ENCODE measurements around the gene GRM7.
A peak's percentile ranks its signal among the peaks of the same experiment; 100 is the strongest.
"Not testable (repeated sequence)": the region's sequence is repeated elsewhere in the genome, so short reads cannot be mapped to it uniquely, and the experiment has no call there.

GRM7 gene

DNA sequence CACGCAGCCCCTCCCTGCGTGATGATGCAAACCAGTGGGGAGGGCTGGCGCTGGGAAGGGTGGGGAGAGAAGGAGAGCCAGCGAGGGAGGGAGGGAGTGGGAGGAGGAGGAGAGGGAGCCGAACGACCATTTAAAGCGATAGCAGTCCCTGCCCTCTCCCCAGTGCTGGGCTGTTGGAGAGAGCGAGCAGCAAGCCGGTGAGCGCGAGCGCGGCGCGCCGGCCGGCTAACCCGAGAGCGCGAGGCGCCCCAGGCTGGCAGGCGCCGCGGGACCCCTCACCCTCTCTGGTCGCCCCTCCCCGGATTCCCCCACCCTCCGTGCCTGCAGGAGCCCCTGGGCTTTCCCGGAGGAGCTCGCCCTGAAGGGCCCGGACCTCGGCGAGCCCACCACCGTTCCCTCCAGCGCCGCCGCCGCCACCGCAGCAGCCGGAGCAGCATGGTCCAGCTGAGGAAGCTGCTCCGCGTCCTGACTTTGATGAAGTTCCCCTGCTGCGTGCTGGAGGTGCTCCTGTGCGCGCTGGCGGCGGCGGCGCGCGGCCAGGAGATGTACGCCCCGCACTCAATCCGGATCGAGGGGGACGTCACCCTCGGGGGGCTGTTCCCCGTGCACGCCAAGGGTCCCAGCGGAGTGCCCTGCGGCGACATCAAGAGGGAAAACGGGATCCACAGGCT, at the start of gene GRM7:
TSS of gene GRM7 (plus strand) at position 162 of the 671 bp plus-strand sequence.
- no peak for DNase-seq

GRCh38 chr3:6821411-6821810, 39.5 kb upstream of the GRM7 start:
- DNase-seq, result no peak

DNA sequence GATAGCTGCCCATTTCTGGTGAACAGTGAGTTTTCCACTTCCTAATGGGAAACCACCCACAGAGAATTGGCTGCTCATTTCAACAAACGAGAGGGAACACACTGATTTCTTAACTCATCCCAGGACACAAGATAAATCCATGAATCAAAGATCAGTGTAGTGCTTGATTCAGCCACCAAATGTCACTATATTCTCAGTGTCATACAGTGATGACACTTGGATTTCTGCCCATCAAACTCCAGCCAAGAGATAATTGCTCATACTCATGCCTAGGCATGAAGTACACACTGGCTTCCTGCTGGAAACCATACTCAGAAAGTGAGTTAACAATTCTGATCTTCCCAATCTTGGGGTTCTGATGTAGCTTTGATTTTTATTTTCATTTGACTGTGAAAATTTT, 35.4 kb upstream of the GRM7 start:
- peak; percentile 71 for DNase-seq

GRCh38 chr3:6827453-6827852, 33.5 kb upstream of the GRM7 start:
- no peak for DNase-seq

- DNase-seq, result no peak
Observed at GRCh38 chr3:6844723-6845122, 16.2 kb upstream of the GRM7 start.

GRCh38 chr3:6854184-6854583, 6.7 kb upstream of the GRM7 start:
- DNase-seq, result no peak

DNA sequence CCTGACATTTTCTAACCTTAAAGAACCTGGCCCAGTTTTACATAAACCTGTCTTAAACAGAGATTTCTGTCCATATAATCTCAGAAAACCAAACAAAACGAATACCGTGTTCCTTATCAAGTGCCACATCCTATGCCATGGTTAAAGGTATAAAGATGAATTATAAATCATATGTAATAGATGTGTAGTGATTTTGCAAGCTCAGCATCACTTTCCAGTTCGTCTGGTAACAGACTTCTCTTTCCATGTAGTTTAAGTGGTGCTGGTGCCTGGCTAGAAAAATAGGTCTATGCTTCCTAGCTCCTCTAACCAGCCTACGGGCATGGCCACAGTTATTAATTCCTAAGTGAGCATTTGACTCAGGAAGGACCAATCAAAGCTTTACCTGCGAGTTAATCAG, 3.4 kb upstream of the GRM7 start:
- DNase-seq, result no peak

DNA sequence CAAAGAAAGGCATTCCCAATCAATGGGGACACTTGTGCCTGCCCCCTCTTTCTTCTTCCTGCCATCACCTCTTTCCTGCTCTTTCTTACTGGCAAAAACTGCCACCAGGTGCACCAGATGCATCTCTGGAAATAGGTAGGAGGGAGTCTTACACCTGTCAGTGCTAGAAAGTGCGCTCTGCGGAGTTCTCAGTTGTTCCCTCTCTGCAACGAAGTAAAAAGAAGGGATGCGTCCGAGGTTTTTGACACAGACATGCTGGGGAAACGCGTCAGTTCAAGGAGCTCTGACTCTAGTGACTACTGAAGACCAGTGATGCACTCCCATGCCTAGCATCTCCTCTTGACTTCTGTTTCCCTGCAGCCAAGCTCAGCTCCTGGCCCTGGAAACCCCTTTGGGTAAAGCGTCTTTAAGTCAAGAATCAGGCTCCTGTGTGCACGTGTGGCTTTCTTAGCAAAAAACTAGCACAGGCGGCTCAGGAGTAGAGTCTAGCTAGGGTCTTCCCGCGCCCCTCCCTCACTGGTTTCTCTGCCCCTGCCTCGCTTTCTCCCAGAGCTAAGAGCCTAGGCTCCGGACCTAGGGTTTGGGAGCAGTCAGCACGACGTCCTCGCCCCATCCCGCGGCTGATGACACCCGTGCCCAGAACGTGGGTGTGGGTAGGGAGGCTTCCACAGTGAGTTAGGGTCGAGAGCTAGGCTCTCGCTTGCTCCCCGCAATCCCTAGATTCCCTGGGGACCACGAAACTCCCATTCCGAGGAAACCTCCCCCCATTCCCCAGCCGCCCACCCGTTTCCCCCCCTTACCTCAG, 564 bp upstream of the GRM7 start:
- DNase-seq, result no peak

DNA sequence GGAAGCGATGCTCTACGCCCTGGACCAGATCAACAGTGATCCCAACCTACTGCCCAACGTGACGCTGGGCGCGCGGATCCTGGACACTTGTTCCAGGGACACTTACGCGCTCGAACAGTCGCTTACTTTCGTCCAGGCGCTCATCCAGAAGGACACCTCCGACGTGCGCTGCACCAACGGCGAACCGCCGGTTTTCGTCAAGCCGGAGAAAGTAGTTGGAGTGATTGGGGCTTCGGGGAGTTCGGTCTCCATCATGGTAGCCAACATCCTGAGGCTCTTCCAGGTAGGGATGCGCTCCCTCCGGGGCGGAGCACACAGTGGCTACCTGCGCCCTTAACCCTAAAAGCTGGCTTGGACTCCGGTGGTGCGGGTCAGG, 698 bp downstream of the GRM7 start:
- DNase-seq, result no peak

DNA sequence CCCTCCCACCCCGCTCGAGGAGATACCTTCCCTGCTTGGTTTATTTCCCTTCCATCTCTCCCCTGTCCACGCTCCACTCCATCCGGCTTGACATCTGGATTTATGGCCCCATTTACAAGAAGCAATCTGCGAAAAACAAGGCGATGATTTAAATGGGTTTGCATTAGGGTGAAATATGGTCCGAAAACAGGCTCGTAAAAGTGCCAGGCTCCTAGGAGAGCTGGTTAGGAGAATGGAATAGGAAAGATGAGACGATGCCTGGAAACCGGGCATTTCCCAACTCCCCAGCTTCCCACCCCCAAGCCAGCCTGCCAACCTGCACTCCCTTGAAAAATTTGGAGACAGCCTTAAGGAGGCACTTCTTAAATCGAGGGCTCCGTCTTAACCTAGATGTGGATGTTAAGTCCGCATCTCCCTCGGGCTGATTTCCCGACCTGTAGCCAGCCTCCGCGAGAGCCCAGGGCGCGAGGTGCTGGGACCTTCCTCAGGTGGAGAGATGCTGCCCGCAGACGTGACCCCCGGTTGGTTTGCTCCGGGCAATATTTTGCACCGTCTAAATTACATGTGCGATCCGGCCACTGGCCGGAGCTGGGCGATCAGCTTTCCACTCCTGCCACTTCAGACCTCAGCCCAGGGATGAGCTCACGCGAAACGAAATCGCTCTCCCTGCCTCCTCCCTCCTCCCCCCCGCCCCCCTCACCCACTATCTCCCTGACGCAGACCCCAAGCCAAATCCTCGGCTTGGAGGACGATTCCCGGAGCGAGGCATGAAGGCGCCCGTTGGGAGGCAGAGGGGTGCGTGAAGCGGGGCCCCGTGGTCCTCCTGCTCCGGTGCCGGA, 1.3 kb downstream of the GRM7 start:
- DNase-seq, result no peak

DNA sequence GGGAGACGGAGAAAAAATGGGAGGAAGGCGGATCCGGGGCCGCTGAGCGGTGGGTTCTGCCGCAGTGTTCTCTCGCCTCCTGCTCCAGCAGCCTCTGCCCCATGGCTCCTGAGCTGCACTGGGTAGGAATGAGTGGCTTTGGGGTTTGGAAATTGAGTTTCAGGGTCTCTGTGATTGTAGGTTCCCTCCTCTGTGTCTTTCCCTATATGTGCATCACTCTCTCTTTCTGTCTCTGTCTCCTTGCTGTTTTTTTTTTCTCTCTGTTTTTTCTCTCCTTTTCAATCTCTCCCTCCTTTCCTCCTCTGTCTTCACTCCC, 1.9 kb downstream of the GRM7 start:
- no peak for DNase-seq

DNA sequence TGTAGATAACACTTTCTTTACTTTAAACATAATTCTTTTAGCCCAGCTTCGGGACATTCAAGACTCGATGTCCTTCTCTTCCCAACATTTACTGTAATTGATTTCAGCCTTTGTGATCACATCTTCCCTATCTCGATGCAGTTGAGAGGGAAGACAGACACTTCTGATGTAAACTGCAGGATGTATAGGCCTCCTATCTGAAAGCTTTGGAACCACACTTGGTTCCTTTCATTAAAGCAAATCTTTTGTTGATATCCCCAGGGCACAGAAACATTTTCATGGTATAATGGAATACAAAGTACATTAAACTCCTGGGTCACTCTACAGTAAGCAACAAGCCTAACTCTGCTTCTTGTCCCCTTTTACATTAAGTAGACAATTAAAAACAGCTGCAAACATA, 6.4 kb downstream of the GRM7 start:
- no peak for DNase-seq

GRCh38 chr3:6878731-6879130, 17.8 kb downstream of the GRM7 start:
- DNase-seq, result no peak

DNA sequence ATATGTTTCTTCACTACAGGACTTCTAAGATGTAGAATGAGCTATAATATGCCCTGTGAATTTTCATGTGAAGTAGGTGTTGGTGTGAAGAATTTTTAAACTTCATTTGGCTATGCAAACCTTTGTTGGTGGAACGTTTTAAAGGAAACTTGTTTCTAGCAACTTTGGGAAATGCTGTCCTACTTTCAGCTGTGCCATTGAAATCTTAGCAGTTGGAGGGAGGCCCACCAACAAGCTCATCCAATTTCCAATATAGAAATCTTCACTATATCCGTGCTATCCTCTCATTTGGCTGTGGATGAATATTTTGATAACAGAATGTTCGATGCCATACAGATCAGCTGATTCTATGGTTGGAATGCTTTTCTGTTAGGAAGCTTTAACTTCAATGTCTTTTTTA, 51.3 kb downstream of the GRM7 start:
- DNase-seq, result no peak

DNA sequence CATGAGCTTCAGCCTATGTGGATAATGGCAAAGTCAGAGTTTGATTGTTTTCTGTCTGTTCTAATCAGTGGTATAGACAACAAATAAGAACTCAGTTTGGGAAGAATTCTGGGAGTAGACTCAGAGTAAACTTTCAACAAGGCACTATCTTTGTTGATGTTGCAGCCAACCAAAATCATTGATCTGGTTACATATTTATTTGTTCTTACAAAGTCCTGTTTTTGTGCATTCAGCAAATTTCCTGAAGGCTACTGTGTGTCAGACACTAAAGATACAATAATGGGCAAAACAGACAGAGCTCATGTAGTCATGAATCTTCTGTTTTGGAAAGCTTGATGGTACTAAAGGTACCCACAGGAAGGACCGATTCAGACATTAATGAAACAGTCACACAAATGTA, 55.0 kb downstream of the GRM7 start:
- no peak for DNase-seq

DNA sequence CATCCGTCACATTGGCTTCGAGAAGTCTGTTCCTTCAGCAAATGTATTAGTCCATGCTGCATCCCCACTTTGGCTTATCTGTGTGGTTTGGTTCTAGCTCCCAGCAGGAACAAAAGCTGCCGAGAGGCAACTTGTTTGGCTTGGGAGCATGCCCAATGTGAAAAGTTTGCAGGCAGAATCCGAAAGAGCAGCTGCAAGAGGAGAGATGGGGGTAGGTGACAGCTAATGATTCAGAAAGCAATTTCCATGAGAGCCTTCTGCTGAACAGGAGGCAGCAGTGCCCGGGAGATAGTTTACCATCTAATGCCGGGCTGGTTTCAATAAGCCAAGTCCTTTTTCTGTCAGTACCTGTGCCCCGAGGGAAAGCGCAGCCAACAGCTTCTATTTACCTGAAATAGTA, 60.2 kb downstream of the GRM7 start:
- DNase-seq, result no peak

GRCh38 chr3:6921876-6922275, 61.0 kb downstream of the GRM7 start:
- no peak for DNase-seq

DNA sequence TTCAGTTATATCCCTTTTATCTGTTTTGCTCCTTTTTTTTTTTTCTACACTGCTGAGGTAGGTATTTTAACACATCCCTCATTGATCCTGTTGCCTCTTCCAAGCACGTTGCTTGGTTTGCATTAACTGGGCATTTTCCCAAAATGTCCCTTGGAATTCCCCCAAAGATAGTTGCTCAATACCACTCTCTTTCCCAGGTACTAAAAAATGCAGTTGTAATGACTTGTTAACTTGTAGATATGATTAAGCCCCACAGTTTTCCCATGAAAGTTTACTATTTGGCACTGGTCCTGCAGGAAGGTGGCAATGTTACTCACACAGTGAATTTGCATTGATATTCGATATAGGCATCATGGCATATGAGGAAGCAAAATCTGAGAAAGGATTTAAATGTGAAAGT, 67.1 kb downstream of the GRM7 start:
- no peak for DNase-seq

DNA sequence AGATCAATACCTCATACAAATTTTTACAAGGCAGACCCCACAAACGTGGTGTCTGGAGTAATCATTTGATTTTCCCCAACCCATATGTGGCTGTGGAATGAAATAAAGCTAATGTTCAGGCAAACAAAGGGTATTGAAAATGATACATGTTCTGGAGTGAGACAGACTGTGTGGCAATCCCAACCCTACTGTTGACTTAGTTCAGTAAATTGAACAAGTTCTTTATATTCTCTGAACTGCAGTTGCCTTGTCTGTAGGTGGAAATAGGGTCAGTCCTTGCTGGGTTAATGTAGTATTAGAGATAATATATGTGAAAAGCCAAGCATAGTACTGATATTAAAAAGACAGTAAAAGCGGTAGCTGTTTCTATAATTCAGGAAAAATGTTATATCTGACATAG, 69.0 kb downstream of the GRM7 start:
- no peak for DNase-seq

- DNase-seq, result not testable (repeated sequence)
Observed at GRCh38 chr3:6935418-6935817, 74.5 kb downstream of the GRM7 start.

GRCh38 chr3:6935970-6936369, 75.1 kb downstream of the GRM7 start:
- DNase-seq, result no peak

DNA sequence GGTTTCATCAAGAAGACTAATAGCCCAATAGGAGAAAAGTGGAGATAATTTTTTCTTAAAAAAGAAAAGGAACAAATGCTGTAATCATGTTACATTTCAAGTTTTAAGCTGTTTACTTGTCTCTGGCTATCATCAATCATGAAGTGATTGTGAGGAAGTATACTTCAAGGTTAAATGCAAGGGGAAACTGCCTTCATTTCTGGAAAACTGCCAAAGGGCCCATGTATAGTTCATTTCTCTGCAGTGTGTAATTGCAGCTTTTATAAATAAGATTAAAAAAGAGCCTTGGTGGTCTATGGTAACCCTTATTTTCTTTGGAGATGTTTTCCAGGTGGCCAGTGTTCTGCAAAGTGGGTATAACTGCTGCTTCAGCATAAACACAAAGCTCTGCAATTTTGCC, 101.9 kb downstream of the GRM7 start:
- no peak for DNase-seq

DNA sequence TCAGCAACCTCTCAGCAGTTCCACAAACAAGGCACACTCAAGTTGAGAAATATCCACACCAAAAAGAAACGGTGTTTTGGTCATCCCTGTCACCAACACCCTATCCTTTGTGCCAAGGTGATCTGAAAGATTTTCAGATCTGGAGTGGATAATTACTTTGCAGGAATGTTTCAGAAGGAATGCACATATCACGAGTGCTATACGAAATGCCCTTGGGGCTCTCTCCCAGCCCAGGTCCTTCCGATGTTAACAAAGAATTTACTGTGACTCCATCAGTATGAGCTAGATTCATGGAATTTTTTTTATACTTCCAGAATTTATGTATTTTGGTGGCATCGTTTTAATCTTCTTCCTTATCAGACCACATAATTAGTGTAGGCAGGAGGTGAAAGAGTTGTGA, 105.0 kb downstream of the GRM7 start:
- no peak for DNase-seq

GRCh38 chr3:6971933-6972332, 111.0 kb downstream of the GRM7 start:
- no peak for DNase-seq
